GM18870 (cell line): Measurements from ENCODE around the gene GPR37L1.

Experiments
- ATAC-seq: cut with Tn5 transposase; IDR thresholded peaks from one replicate; pipeline ENCODE4 v1.9.1; 2021; ENCODE audit warnings: moderate library complexity; ENCODE audit not compliant: unreplicated experiment

GPR37L1 gene

DNA sequence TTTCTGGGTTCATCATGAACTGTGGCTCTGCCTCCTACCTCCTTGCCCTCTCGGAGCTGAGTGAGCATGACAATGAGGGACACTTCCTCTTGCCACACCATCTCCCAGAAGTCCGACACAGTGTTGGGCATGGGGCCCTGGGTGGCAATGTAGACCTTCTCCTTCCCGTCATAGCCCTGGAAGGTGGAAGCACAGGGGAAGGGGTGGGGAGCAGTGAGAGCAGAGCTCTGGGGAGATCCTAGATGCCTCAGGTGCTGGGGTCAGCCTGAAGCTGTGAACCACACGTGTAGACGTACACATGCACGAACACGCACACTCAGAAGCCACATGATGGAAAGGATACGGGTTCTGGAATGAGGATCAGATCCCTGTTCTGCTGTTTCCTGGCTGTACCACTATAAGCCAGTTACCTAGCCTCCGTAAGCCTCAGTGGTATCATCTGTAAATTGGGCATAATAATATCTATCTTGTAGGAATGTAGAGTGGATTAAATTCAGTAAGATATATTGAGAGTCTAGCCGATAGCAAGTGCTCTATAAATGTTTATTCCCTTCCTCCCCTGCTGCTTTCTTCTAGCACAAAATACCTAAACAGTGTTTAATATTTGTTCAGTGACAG is 31.5 kb downstream of the GPR37L1 start:
- ATAC-seq: no peak

DNA sequence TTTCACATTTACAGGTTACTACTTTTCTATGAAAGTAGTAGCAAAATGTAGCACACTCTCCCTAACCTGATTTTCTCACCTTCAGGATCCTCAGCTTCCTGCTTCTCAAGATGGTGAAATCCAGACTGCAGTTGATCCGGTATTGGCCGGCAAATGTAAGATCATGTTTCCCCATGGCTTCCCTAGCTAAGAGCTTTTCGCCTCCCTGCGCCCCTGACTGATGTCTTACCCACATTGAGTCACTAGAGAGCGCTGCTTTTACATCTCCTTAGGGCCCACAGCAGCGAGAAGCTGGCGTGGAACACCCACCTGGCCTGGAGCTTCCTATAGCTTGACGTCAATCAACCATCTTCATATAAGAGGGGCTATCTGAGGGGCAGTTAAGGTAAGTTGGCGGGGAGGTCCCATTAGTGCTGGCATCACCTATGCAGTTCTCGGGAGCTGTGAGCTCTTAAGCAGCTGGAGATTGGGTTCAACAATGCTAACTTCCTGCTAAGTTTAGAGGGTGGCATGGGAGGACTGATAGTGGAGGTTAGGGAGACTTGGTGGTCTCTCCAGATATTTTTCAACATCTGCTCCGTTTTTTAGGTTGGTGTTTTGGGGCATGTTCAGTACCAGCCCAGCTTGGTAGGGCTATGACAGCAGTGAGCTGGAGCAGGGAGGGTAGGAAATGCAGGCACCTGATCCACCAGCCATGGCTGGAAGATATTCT is 32.2 kb downstream of the GPR37L1 start:
- ATAC-seq: no peak

GRCh38 chr1:202155478-202156021 is 32.8 kb downstream of the GPR37L1 start:
- ATAC-seq: no peak

DNA sequence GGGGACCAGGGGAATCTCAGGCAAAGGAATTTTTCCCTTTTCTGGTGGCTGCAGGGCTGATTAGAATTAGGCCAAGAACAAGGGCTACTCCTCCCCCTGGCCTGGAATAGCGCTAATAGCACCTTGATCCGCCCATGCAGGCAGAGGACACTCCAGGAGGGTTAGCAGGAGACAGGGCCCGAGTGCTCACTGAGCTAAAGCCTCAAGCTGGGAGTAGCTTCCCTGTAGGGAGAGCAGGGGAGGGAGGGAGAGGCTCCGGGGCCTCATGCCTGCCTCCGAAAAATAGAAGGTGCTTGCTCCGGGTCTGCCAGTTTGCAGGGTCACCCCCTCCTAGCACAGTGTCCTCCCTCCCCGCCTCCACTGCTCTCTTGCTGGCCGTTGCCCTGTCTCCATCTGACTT is 33.9 kb downstream of the GPR37L1 start:
- ATAC-seq: no peak

- no peak for ATAC-seq
Measured at GRCh38 chr1:202157945-202158344, 35.2 kb downstream of the GPR37L1 start.

DNA sequence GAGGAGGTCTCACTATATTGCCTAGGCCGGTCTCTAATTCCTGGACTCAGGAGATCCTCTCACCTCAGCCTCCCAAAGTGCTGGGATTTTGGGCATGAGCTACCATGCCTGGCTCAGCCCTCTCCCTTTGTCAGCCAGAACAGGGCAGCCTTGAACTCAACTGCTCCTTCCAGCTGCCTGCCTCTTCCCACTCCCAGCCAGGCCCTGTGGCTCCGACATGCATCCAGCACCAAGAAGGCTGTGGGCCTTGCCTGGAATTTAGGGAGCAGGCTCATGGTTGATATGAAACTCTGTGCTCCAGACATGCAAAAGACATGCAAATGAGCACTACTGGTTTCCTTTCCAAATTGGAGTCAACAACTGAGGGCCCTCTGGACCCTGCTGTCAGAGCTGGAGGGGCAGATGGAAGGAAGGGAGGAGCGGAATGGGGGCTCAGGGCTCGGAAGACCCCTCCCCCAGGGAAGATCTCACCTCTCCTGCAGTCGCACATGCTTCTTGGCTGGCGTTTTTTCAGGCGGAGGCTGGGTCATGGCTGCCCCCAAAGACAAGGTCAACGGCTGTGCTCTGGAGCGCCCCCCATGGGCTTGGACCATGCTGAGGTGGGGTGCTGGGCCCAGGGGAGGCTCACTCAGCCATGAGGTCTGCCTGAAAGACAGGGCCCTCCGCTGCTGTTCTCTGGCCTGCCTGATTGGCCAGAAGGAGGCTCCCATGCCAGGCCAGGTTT is 36.3 kb downstream of the GPR37L1 start:
- ATAC-seq: no peak

DNA sequence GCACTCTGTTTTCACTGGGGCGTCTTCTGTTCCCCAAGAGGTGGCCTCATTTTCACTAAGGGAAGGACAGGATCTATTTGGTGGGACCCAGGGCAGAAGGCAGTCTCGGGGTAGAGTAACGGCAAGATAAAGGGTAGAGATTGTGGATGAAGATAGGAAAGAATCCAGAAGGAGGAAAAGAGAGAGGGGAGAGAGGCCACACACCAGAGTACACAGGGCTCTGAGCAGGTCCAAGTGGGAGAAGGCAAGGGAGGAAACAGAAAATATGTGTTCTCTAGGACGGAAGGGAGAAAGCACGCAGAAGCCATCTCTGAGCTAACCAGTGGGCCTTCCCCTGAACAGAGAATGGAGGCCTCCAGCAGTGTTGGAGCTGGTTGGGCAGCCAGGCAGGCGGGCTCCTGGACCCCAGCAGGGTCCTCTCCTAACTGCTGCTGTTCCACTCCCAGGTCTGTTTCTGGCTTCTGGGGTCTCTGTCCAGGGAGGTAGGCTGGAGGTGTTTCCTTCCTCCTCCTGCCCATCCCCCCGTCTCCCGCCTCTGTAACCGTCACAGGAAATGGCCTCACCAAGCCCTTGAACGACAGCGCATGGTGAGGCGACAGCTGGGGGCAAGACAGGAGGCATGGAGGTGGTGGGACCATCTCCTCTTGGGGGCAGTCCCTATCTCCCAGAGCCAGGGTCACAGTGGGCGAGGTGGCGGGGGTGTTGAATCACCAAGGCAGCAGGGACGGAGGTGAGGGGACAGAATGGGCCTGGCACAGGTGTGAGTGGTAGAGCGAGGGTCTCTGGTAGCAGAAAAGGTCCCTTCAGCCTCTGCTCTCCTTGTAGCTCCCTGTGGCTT is 37.0 kb downstream of the GPR37L1 start:
- no peak for ATAC-seq

DNA sequence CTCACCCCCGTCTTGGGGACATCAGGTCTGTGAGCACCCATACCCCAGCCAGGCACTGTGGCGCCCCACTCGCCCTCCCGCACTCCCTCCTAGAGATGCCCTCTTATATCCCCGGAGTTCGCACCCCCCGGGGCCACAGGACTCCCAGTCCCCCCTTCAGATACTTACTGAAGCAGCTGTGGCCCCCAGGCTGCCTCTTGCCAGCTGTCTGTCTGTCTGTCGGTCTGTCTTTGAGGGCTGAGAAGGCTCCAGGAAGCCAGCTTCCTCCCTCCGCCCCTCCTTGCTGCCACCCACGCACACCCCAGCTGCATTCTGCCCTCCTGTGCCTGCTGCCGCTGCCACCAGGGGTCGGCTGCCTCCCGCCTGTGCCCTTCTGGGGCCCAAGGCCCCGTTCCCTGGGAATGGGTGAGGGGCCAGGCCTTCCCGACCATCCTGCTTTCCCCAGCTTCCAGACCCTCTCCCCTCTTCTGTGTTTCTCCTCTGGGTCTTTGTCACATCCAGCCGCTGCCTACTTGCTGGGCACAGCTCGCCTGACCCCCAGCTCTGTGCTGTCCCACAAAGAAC is 37.7 kb downstream of the GPR37L1 start, which contains the start of gene PTPN7:
Gene PTPN7, minus strand, starts transcription at position 226 of the 564 bp plus-strand sequence. CDS start 1,200 bp downstream, outside the sequence.
- ATAC-seq: peak; percentile 34

GRCh38 chr1:202161151-202162046 is 38.7 kb downstream of the GPR37L1 start:
- ATAC-seq: no peak

GRCh38 chr1:202162047-202162417 is 39.3 kb downstream of the GPR37L1 start:
- no peak for ATAC-seq

GRCh38 chr1:202162418-202163280 is 39.9 kb downstream of the GPR37L1 start:
- ATAC-seq: no peak

GRCh38 chr1:202163281-202164270 is 40.9 kb downstream of the GPR37L1 start:
- no peak for ATAC-seq

GRCh38 chr1:202164271-202165037 is 41.7 kb downstream of the GPR37L1 start:
- no peak for ATAC-seq

DNA sequence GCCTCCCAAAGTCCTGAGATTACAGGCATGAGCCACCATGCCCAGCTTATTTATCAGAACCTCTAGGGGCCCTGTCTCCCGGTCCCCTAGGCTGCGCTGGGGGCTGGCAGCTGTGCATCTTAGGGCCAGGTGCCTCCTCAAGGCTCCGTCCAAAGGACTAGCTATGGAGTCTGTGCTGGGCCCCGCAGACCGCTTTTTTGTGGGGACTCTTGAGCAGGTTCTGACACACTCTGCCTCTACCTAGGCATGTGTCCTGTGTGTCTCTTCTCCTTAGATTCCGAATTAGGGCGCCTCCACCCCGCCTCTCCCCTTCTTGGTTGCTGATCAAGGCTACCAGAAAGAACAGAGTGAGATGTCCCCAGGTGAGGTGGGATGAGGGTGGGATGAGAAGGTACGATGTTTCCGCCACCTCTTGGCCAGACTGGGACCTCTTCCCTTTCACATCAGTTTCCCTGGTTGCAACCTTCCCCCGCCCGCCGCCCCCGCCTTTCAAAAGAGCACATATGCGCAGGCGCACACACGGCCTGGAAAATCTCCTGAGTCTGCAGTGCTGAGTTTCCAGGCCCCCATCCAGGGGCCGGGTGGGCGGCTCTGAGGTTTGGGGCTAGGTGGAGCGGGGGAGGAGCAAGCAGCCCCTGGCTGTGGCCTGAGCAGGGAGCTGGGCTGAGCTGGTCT is 42.7 kb downstream of the GPR37L1 start:
- no peak for ATAC-seq

DNA sequence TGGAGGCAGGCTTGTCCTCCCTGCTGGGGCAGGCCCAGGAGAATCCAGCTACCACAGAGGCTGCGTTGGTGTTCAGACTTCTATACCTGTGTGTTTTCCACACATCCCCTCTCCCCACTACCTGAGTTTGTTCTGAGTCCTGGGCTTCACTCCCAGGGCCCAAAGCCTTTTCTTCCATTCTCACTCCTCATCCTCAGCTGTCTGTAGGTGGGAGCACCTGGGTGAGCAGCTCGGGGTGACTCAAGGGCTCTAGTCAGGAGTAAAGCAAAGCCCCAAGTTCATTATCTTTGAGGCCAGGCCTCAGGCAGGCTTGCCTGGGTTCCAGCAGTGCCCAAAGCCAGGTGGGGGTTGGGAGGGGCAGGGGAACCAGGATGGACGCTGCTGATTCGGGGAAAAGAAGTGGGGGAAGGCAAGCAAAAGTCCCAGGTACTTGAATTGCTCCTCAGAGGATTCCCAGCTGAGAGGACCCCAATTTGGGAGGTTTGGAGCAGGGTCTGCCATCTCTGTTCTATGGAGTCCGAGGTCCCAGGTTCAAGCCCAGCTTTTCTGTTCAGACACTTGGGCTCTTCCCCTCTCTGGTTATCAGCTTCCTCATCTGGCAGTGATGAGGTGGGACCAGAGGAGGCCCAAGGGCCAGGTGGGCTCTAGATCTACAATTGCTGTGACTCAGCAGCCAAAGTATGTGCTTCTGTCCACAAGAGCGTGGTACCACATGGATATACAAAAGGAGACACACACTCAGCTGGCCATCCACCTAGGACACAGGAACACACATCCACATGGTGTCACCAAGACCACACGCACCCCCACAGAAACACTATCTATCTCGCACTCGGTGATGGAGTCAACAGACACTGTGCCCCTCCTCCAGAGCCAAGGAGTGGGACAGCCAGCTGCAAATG is 43.5 kb downstream of the GPR37L1 start:
- no peak for ATAC-seq
